Measurements from ENCODE around the gene LAMTOR2.

DNA sequence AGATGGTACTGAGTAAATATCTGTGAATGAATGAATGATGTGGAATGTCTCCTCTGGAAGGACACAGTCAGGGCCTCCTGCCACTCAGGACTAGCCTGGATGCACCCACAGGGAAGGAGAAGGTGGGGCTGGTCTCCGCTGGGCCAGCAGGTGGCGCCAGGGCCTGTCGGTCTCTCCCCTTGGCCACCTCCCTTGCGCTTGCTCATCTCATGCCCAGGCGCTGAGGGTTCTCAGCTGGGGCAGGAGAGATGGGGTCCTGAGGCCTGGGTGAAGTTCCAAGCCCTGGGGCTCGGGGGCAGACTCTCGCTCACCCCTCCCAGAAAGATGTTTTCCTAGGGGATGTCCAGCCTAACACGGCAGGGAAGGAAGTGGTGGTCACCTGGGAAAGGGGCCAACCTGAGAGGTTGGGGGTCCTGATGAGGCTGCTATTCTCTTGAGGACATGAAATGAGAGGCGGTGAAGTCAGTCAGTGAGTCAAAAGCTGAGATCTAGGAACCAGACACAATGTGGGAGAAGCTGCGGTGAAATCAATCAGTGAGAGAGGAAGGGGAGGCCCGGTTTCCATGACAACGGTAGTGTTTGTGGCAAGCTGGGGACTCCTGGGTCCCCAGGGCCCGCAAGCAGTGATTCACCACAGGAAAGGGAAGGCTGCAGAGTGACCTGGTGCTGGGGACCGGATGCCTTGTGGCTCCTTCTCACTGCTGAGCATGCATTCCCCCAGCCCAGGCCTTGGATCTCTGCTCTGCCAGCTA is 42.2 kb downstream of the LAMTOR2 start:
- TF ChIP-seq CTCF (IDR thresholded peaks at IDR 0.05; ENCODE audit: insufficient read depth, low read length, poor library complexity, severe bottlenecking) (peak; percentile 85), EZH2phosphoT487 (conservative IDR thresholded peaks at IDR 0.05; ENCODE audit: low read length) (no peak)

Data from SU-DHL-6 (cell line).